ENCODE measurements around the gene SEC24D. TPM values are rescaled to one million over a fixed set of nuclear protein-coding genes. Genes with fewer than 3 reads are reported as not detected.

The SEC24D gene
- total RNA-seq, 1 donor = 16.2 TPM

- no peak for DNase-seq (ENCODE audit: low read depth in 2 of 3, low spot score in 2 of 3)
These were observed 81.0 kb downstream of the SEC24D start for GRCh38 chr4:118754890-118755289.

GRCh38 chr4:118753685-118754084 lies 82.2 kb downstream of the SEC24D start:
- DNase-seq (ENCODE audit: low read depth in 2 of 3, low spot score in 2 of 3) = no peak

- DNase-seq (ENCODE audit: low read depth in 2 of 3, low spot score in 2 of 3) = no peak
These were observed 82.8 kb downstream of the SEC24D start for GRCh38 chr4:118753096-118753495.

- DNase-seq (ENCODE audit: low read depth in 2 of 3, low spot score in 2 of 3) = no peak
These were observed 83.4 kb downstream of the SEC24D start for GRCh38 chr4:118752551-118752950.

GRCh38 chr4:118751629-118752323 lies 84.2 kb downstream of the SEC24D start:
- no peak for DNase-seq (ENCODE audit: low read depth in 2 of 3, low spot score in 2 of 3)

GRCh38 chr4:118749347-118749988 lies 86.5 kb downstream of the SEC24D start:
- DNase-seq (ENCODE audit: low read depth in 2 of 3, low spot score in 2 of 3) = no peak

- DNase-seq (ENCODE audit: low read depth in 2 of 3, low spot score in 2 of 3) = no peak
These were observed 89.5 kb downstream of the SEC24D start for GRCh38 chr4:118746251-118746919.

GRCh38 chr4:118745357-118745756 lies 90.6 kb downstream of the SEC24D start:
- DNase-seq (ENCODE audit: low read depth in 2 of 3, low spot score in 2 of 3) = no peak

GRCh38 chr4:118743867-118744266 lies 92.1 kb downstream of the SEC24D start:
- no peak for DNase-seq (ENCODE audit: low read depth in 2 of 3, low spot score in 2 of 3)

GRCh38 chr4:118742050-118742449 lies 93.9 kb downstream of the SEC24D start:
- DNase-seq (ENCODE audit: low read depth in 2 of 3, low spot score in 2 of 3) = no peak

- DNase-seq (ENCODE audit: low read depth in 2 of 3, low spot score in 2 of 3) = no peak
These were observed 94.5 kb downstream of the SEC24D start for GRCh38 chr4:118741301-118741855.

GRCh38 chr4:118740869-118741268 lies 95.1 kb downstream of the SEC24D start:
- peak in 2 of 3 donors; percentile 3 to 21 for DNase-seq (ENCODE audit: low read depth in 2 of 3, low spot score in 2 of 3)

GRCh38 chr4:118739022-118739713 lies 96.8 kb downstream of the SEC24D start:
- DNase-seq (ENCODE audit: low read depth in 2 of 3, low spot score in 2 of 3) = no peak

- DNase-seq (ENCODE audit: low read depth in 2 of 3, low spot score in 2 of 3) = no peak
These were observed 97.8 kb downstream of the SEC24D start for GRCh38 chr4:118738090-118738489.

- no peak for DNase-seq (ENCODE audit: low read depth in 2 of 3, low spot score in 2 of 3)
These were observed 99.0 kb downstream of the SEC24D start for GRCh38 chr4:118736900-118737299.

- no peak for DNase-seq (ENCODE audit: low read depth in 2 of 3, low spot score in 2 of 3)
These were observed 101.3 kb downstream of the SEC24D start for GRCh38 chr4:118734491-118735205.

- no peak for DNase-seq (ENCODE audit: low read depth in 2 of 3, low spot score in 2 of 3)
These were observed 103.2 kb downstream of the SEC24D start for GRCh38 chr4:118732591-118733330.

- no peak for DNase-seq (ENCODE audit: low read depth in 2 of 3, low spot score in 2 of 3)
These were observed 105.2 kb downstream of the SEC24D start for GRCh38 chr4:118730683-118731082.
